CD4-positive, alpha-beta T cell treated with Interleukin-2 at 100 ng/mL for 4 hours (primary cell): ENCODE data around the gene ZNF546.
"Not testable (repeated sequence)": the region's sequence is repeated elsewhere in the genome, so short reads cannot be mapped to it uniquely, and the experiment has no call there.

ENCODE experiments used
- DNase-seq: peaks from one replicate; pipeline ENCODE4 v3.0.0-alpha.2; 2020; ENCODE audit warnings: low spot score

Gene ZNF546

GRCh38 chr19:39996811-39997637 lies at the start of gene ZNF546:
TSS of gene ZNF546 (plus strand) at chr19:39997060. CDS start at chr19:39998327, 1,267 bp downstream.
- DNase-seq, result peak; percentile 94

GRCh38 chr19:39949026-39949747 lies 47.7 kb upstream of the ZNF546 start:
- no peak for DNase-seq

- no peak for DNase-seq
Observed at GRCh38 chr19:39951065-39951650, 45.7 kb upstream of the ZNF546 start.

GRCh38 chr19:39951686-39952085 lies 45.2 kb upstream of the ZNF546 start:
- no peak for DNase-seq

- no peak for DNase-seq
Observed at GRCh38 chr19:39953915-39954314, 42.9 kb upstream of the ZNF546 start.

GRCh38 chr19:39957886-39958285 lies 39.0 kb upstream of the ZNF546 start:
- not testable (repeated sequence) for DNase-seq

- DNase-seq, result not testable (repeated sequence)
Observed at GRCh38 chr19:39958942-39959341, 37.9 kb upstream of the ZNF546 start.

GRCh38 chr19:39959407-39959806 lies 37.5 kb upstream of the ZNF546 start:
- DNase-seq, result not testable (repeated sequence)

GRCh38 chr19:39963898-39964297 lies 33.0 kb upstream of the ZNF546 start:
- no peak for DNase-seq

GRCh38 chr19:39966617-39967016 lies 30.2 kb upstream of the ZNF546 start:
- DNase-seq, result no peak

GRCh38 chr19:39967561-39967960 lies 29.3 kb upstream of the ZNF546 start:
- no peak for DNase-seq

- no peak for DNase-seq
Observed at GRCh38 chr19:39968789-39969188, 28.1 kb upstream of the ZNF546 start.

- DNase-seq, result no peak
Observed at GRCh38 chr19:39969266-39969665, 27.6 kb upstream of the ZNF546 start.

GRCh38 chr19:39969681-39970424 lies 27.0 kb upstream of the ZNF546 start:
- peak; percentile 14 for DNase-seq

- DNase-seq, result no peak
Observed at GRCh38 chr19:39970425-39970674, 26.5 kb upstream of the ZNF546 start.

- DNase-seq, result peak; percentile 99
Observed at GRCh38 chr19:39970675-39971379, 26.0 kb upstream of the ZNF546 start, which contains the start of gene PSMC4. TSS of gene PSMC4 (plus strand) at chr19:39971165. CDS start at chr19:39971203, 38 bp downstream.

- no peak for DNase-seq
Observed at GRCh38 chr19:39971380-39972035, 25.4 kb upstream of the ZNF546 start.

- no peak for DNase-seq
Observed at GRCh38 chr19:39974377-39975155, 22.3 kb upstream of the ZNF546 start.

GRCh38 chr19:39982883-39983282 lies 14.0 kb upstream of the ZNF546 start:
- no peak for DNase-seq

- no peak for DNase-seq
Observed at GRCh38 chr19:39983695-39984300, 13.1 kb upstream of the ZNF546 start.
